ENCODE results near the gene RASA3. TPM values are rescaled to one million over a fixed set of nuclear protein-coding genes. Genes with fewer than 3 reads are reported as not detected.

RASA3 gene
- total RNA-seq, 2 donors from 2014 or later, result 10.2 to 13.2 TPM

DNA sequence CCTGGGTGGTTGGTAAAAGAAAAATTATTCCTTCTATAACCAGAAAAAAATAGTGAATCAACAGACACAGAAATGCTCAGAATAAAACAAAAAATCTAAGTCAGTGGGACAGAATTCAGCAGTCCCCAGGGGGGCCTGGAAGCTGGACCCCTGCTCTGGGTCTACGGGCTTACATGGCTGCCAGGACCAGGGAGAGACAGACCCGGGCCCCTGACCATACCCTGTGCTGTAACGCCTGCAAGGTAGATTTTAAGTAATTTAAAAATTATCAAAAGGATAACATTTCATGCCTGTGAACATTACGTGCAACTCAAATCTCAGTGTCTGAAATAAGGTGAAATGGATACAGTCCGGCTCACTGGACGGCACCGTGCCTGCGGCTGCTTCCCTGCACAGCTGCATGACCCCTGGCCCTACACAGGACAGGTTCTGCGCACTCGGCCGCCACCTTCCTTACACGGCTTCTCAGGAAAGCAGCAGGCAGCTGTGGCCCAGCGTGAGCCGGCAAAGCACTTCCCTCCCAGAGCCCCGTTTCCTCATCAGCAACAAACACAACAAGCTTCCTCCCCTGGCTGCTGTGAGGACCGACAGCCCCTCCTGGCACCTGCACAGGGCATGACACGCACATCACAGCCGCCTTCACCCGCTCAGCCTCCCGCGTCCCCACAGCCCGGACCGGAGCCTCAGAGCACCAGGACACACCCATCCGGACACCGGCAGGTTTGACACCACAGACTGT lies 22.2 kb downstream of the RASA3 start:
- H3K4me3 ChIP-seq, result no peak overlapping the region
- H3K27me3 ChIP-seq, result no peaks in the 10 kb centered on the region
- peak; percentile 60 for DNase-seq (ENCODE audit: low spot score)
- no peaks in the 10 kb centered on the region for H3K9me3 ChIP-seq
- no peaks in the 10 kb centered on the region for H3K36me3 ChIP-seq
- no peak overlapping the region for H3K27ac ChIP-seq
- H3K4me1 ChIP-seq, result peaks cover 0 to 45% of the 10 kb centered on the region in 2 donors
- TF ChIP-seq, protein P1, sequence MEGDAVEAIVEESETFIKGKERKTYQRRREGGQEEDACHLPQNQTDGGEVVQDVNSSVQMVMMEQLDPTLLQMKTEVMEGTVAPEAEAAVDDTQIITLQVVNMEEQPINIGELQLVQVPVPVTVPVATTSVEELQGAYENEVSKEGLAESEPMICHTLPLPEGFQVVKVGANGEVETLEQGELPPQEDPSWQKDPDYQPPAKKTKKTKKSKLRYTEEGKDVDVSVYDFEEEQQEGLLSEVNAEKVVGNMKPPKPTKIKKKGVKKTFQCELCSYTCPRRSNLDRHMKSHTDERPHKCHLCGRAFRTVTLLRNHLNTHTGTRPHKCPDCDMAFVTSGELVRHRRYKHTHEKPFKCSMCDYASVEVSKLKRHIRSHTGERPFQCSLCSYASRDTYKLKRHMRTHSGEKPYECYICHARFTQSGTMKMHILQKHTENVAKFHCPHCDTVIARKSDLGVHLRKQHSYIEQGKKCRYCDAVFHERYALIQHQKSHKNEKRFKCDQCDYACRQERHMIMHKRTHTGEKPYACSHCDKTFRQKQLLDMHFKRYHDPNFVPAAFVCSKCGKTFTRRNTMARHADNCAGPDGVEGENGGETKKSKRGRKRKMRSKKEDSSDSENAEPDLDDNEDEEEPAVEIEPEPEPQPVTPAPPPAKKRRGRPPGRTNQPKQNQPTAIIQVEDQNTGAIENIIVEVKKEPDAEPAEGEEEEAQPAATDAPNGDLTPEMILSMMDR (IDR thresholded peaks at IDR 0.05), result no peak

GRCh38 chr13:114109641-114110041 lies 22.8 kb downstream of the RASA3 start:
- Histone ChIP-seq H3K4me3 (no peak overlapping the region), H3K27ac (no peak overlapping the region), H3K9me3 (no peaks in the 10 kb centered on the region), H3K27me3 (no peaks in the 10 kb centered on the region), H3K36me3 (no peaks in the 10 kb centered on the region), H3K4me1 (peaks cover 0 to 42% of the 10 kb centered on the region in 2 donors)
- peak; percentile 61 for DNase-seq (ENCODE audit: low spot score)
- TF ChIP-seq, protein P1 (IDR thresholded peaks at IDR 0.05), result no peak

GRCh38 chr13:114108894-114109293 lies 23.5 kb downstream of the RASA3 start:
- Histone ChIP-seq H3K27ac (no peak overlapping the region), H3K4me1 (peaks cover 0 to 41% of the 10 kb centered on the region in 2 donors), H3K27me3 (no peaks in the 10 kb centered on the region), H3K4me3 (no peak overlapping the region), H3K9me3 (no peaks in the 10 kb centered on the region), H3K36me3 (no peaks in the 10 kb centered on the region)
- peak; percentile 53 for DNase-seq (ENCODE audit: low spot score)
- TF ChIP-seq, protein P1 (IDR thresholded peaks at IDR 0.05), result no peak

GRCh38 chr13:114108141-114108761 lies 24.2 kb downstream of the RASA3 start:
- peak overlapping the region; percentile 43 to 74 for H3K27ac ChIP-seq
- DNase-seq (ENCODE audit: low spot score), result peak; percentile 46
- H3K9me3 ChIP-seq, result no peaks in the 10 kb centered on the region

GRCh38 chr13:114107686-114108081 lies 24.7 kb downstream of the RASA3 start:
- Histone ChIP-seq H3K36me3 (no peaks in the 10 kb centered on the region), H3K4me3 (no peak overlapping the region), H3K27me3 (no peaks in the 10 kb centered on the region), H3K9me3 (no peaks in the 10 kb centered on the region), H3K4me1 (peaks cover 0 to 41% of the 10 kb centered on the region in 2 donors), H3K27ac (peak overlapping the region; percentile 43 to 74)
- TF ChIP-seq, protein P1 (IDR thresholded peaks at IDR 0.05), result no peak
- peak; percentile 59 for DNase-seq (ENCODE audit: low spot score)

More at GRCh38 chr13:114108141-114108761, 24.2 kb downstream of the RASA3 start:
- peaks cover 0 to 41% of the 10 kb centered on the region in 2 donors for H3K4me1 ChIP-seq
- TF ChIP-seq, protein P1 (IDR thresholded peaks at IDR 0.05), result no peak
- H3K4me3 ChIP-seq, result no peak overlapping the region
- H3K27me3 ChIP-seq, result no peaks in the 10 kb centered on the region
- H3K36me3 ChIP-seq, result no peaks in the 10 kb centered on the region

All from right atrium auricular region (tissue), 2 donors.